ENCODE data around the gene CBX8.

The CBX8 gene

GRCh38 chr17:79786930-79787643 lies 9.8 kb downstream of the CBX8 start:
- no peaks in the 10 kb centered on the region for H3K9me3 ChIP-seq
- no peak for DNase-seq
- no peak for TF ChIP-seq CTCF (IDR thresholded peaks at IDR 0.05; ENCODE audit: low read depth, low read length)
- no peak overlapping the region for H3K4me3 ChIP-seq (ENCODE audit: low read depth, low read length)
- peaks cover 20% of the 10 kb centered on the region for H3K27me3 ChIP-seq
- H3K36me3 ChIP-seq, result peaks cover 21% of the 10 kb centered on the region
- H3K4me1 ChIP-seq, result peaks cover 14% of the 10 kb centered on the region

GRCh38 chr17:79785900-79786810 lies 10.7 kb downstream of the CBX8 start:
- Histone ChIP-seq H3K36me3 (peaks cover 30% of the 10 kb centered on the region), H3K9me3 (no peaks in the 10 kb centered on the region), H3K27me3 (peaks cover 13% of the 10 kb centered on the region), H3K4me3 (ENCODE audit: low read depth, low read length) (no peak overlapping the region), H3K4me1 (peaks cover 10% of the 10 kb centered on the region; the same call in 1 of the 2 replicates)
- DNase-seq, result no peak
- no peak for TF ChIP-seq CTCF (IDR thresholded peaks at IDR 0.05; ENCODE audit: low read depth, low read length)

- Histone ChIP-seq H3K4me3 (ENCODE audit: low read depth, low read length) (no peak overlapping the region), H3K36me3 (peaks cover 35% of the 10 kb centered on the region), H3K4me1 (peaks cover 3% of the 10 kb centered on the region; the same call in 1 of the 2 replicates), H3K27me3 (peaks cover 4% of the 10 kb centered on the region), H3K9me3 (no peaks in the 10 kb centered on the region)
- DNase-seq, result no peak
- no peak for TF ChIP-seq CTCF (IDR thresholded peaks at IDR 0.05; ENCODE audit: low read depth, low read length)
These were observed 11.6 kb downstream of the CBX8 start for GRCh38 chr17:79785017-79785899.

GRCh38 chr17:79784353-79785016 lies 12.4 kb downstream of the CBX8 start:
- H3K27me3 ChIP-seq, result no peaks in the 10 kb centered on the region
- no peak overlapping the region for H3K4me3 ChIP-seq (ENCODE audit: low read depth, low read length)
- peaks cover 43% of the 10 kb centered on the region for H3K36me3 ChIP-seq
- no peak for DNase-seq
- no peaks in the 10 kb centered on the region for H3K9me3 ChIP-seq
- TF ChIP-seq CTCF (IDR thresholded peaks at IDR 0.05; ENCODE audit: low read depth, low read length), result no peak
- H3K4me1 ChIP-seq, result no peaks in the 10 kb centered on the region

GRCh38 chr17:79783891-79784290 lies 13.0 kb downstream of the CBX8 start:
- Histone ChIP-seq H3K4me1 (no peaks in the 10 kb centered on the region), H3K4me3 (ENCODE audit: low read depth, low read length) (no peak overlapping the region), H3K9me3 (no peaks in the 10 kb centered on the region), H3K36me3 (peaks cover 46% of the 10 kb centered on the region), H3K27me3 (no peaks in the 10 kb centered on the region)
- no peak for DNase-seq
- no peak for TF ChIP-seq CTCF (IDR thresholded peaks at IDR 0.05; ENCODE audit: low read depth, low read length)

All from BE2C (cell line).